Stimulated activated CD8-positive, alpha-beta memory T cell treated with anti-CD3 and anti-CD28 coated beads, Interleukin-15, amount 100 ng/mL, for 4 hours (primary cell): Measurements from ENCODE around the gene RASGRF2.
"Not testable (repeated sequence)": the region's sequence is repeated elsewhere in the genome, so short reads cannot be mapped to it uniquely, and the experiment has no call there.

ENCODE experiments used
- DNase-seq, 2 donors: peaks; one replicate each; pipeline ENCODE4 v3.0.0-alpha.2; 2020; ENCODE audit warnings: low read depth in 2 of 2

The RASGRF2 gene

GRCh38 chr5:81239613-81240012 is 279.4 kb downstream of the RASGRF2 start:
- no peak for DNase-seq

GRCh38 chr5:81241001-81241400 is 280.8 kb downstream of the RASGRF2 start:
- DNase-seq, result no peak

- no peak for DNase-seq
Measured at GRCh38 chr5:81241961-81242648, 281.9 kb downstream of the RASGRF2 start.

GRCh38 chr5:81242906-81243436 is 282.8 kb downstream of the RASGRF2 start:
- no peak for DNase-seq

- no peak for DNase-seq
Measured at GRCh38 chr5:81244451-81244850, 284.3 kb downstream of the RASGRF2 start.

DNA sequence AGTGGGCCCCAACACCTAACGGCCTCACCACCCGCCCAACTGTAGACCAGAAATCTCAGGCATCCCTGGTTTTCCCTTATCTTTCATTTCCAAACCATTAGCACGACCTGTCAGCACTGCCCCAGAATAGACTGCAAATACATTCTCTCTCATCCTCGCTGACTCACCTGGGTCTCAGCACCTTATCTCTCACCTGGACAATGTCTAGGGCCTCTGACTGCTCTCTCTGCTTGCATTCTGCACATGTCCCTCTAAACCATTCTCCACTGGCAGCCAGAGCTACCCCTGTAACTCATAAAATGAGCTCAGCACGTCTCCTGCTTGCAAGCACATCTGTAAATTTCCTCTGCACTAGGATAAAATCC is 285.7 kb downstream of the RASGRF2 start:
- no peak for DNase-seq

- no peak for DNase-seq
Measured at GRCh38 chr5:81246697-81247096, 286.5 kb downstream of the RASGRF2 start.

- no peak for DNase-seq
Measured at GRCh38 chr5:81247441-81247972, 287.3 kb downstream of the RASGRF2 start.

DNA sequence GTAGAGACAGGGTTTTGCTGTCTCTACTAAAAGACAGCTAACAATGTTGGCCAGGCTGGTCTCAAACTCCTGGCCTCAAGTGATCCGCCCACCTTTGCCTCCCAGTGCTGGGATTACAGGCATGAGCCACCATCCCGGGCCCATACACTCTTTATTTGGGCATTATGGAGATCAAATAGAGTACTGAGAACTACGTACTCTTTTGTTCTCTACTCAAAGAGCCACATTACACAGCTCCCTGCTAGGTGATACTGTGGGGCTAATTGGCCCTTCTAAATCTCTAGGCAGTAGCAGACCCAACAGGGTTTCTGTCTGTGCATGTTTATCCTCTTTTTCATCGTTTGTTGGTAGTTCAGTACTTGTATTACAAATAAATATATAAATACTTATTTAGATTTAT is 289.1 kb downstream of the RASGRF2 start:
- DNase-seq, result no peak

GRCh38 chr5:81250004-81250403 is 289.8 kb downstream of the RASGRF2 start:
- DNase-seq, result no peak

GRCh38 chr5:81251922-81252321 is 291.8 kb downstream of the RASGRF2 start:
- no peak for DNase-seq

DNA sequence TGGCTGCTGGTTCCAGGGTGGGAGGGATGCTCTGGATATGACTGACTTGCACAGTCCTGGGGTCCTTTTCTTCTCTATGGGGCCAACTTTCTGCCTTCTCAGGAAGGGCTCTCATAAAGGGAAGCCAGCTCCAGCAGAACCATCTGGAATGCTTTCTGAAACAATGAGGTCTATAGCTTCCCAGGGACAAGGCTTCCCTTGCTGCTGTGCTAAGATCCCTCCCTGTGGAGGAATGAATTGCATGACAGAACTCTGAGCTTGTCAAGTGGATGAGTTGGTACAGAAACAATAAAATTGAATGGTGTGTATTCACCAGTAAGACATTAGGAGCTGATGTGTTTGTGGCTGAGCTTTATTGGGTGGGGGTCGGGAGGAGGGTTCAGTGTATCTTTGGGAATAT is 292.7 kb downstream of the RASGRF2 start:
- DNase-seq, result no peak

- DNase-seq, result no peak
Measured at GRCh38 chr5:81253875-81254274, 293.7 kb downstream of the RASGRF2 start.

DNA sequence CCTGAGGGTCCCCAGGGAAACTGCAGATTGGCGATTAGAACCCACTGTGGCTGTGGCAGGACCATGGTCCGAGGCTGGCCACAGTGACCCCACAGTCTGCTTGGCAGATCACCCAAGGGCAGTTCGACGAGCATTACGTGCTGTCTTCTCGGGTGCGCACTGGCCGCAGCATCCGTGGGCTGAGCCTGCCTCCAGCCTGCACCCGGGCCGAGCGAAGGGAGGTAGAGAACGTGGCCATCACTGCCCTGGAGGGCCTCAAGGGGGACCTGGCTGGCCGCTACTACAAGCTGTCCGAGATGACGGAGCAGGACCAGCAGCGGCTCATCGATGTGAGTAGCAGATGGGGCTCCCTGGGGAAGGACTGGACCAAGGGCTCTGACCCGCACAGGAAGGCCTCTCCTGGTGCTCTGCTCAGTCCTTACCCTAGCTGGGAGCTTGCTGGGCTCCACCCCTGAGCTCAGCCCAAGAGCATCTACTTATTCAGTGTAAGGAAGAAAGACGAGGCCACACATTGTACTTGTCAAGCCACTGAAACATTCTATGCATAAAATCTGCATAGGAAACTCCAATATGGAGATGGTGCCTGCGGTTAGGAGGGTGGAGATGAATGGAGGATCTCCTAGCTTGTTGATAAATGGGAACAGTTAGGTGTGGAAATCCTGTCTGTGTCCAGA is 294.9 kb downstream of the RASGRF2 start:
- DNase-seq, result no peak

DNA sequence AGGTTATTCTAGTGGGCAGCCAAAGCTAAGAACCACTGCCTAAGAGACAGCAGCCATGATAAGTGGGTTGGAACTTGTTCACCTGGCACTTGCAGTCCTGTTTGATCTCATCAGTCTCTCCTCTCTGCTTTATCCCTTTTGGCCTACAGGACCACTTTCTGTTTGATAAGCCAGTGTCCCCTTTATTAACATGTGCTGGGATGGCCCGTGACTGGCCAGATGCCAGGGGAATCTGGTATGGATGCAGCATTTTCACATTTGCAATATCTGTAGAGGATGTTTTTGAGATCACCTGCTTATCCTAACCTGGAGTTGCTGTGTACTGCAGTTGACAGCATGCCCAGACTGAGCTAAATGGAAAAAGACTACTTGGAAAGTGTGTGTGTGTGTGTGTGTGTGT is 296.6 kb downstream of the RASGRF2 start:
- DNase-seq, result no peak

DNA sequence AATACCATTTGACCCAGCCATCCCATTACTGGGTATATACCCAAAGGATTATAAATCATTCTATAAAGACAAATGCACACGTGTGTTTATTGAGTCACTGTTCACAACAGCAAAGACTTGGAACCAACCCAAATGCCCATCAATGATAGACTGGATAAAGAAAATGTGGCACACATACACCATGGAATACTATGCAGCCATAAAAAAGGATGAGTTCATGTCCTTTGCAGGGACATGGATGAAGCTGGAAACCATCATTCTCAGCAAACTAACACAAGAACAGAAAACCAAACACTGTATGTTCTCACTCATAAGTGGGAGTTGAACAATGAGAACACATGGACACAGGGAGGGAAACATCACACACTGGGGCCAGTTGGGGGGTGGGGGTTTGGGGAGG is 302.6 kb downstream of the RASGRF2 start:
- DNase-seq, result not testable (repeated sequence)

DNA sequence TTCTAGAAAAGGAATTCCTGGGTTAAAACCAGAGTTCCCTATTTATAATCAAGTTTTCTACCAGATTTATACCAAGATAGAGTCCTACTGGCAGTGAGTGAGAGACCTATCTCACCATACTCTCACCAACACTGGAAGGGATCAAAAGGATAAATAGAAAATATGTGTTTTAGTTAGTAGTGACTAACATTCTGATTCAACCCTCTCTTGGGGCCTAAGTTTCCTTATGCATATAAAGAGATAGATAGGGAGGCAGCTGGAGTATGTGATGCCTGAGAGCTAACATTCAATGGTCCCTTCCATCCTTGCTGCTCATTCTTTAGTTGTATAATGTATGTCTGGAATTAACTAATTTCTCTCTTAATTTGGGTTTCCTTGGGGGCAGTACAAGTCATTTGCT is 304.9 kb downstream of the RASGRF2 start:
- DNase-seq, result no peak

DNA sequence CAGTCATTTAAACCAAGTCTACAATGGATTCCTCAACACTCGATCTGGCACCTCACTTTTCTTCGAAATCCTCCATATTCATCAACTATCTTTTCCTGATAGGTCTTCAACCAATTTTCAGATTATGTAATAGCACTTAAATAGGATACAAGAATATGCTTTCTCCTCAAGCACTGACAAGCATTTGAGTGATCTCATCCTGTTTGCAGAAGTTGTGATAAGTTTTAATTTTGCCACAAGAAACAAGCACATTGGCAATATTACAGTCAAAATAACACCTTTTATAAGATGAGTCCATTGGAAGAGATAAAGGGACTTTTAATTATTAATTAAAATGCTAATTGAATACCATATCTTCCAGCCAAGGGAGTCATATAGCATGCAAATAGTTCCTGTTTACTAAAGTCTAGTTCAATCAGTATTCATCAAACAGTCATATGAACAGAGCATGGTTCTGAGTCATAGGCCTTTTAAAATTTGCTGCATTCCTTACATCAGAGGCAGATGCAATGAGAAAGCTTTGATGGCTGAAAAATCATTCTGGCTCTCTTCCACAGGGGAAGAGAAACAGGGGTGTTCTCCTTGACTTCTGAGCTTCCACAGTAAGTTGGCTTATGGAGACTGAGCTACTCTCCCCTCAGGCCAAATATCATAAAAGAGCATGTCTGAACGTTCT is 308.5 kb downstream of the RASGRF2 start:
- DNase-seq, result no peak

GRCh38 chr5:81269751-81270393 is 309.7 kb downstream of the RASGRF2 start:
- DNase-seq, result no peak

- DNase-seq, result not testable (repeated sequence)
Measured at GRCh38 chr5:81270394-81271027, 310.3 kb downstream of the RASGRF2 start.
